ENCODE data around the gene OSBPL2. TPM values are rescaled to one million over a fixed set of nuclear protein-coding genes. Genes with fewer than 3 reads are reported as not detected.

OSBPL2 gene
- total RNA-seq, 1 donor: 36.7 TPM

GRCh38 chr20:62323980-62324906 lies 85.9 kb downstream of the OSBPL2 start:
- H3K4me3 ChIP-seq (ENCODE audit: low read depth, low read length): no peak overlapping the region
- no peak for TF ChIP-seq CTCF (IDR thresholded peaks at IDR 0.05; ENCODE audit: insufficient read depth, low read depth, low read length)
- no peak for DNase-seq (ENCODE audit: low read depth)

DNA sequence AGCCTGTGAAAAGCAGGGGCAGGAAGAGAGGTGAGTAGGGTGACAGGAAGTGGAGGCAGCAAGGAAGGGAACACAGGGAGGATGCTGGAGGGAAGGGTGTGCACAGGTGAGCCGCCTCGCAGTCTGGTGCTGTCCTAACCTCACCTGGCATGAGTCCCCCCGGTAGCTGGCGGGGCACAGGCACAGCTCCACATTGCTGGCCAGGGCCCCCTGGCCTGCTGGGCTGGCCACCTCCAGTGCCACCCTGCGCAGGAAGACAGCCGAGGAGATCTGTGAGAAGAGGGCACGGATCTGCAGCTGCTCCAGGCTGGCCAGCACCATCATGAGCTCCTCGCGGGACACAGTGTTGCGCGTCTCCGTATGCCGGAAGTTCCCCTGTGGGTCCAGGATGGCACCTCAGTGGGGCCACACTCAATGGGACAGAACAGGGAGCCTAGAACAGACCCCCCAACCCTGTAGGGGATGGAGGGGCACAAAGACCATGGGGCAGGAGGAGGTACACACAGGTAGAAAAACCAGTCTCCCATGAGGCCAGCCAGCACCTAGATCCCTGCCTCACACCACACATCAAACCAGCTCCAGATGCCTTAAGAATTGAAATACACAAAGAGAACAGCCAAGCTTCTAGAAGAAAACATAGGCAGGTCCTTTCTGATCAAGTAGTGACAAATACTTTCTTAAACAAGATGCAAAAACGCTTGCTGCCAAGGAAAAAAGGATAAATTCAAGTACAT lies 87.0 kb downstream of the OSBPL2 start:
- no peak overlapping the region for H3K4me3 ChIP-seq (ENCODE audit: low read depth, low read length)
- no peak for TF ChIP-seq CTCF (IDR thresholded peaks at IDR 0.05; ENCODE audit: insufficient read depth, low read depth, low read length)
- DNase-seq (ENCODE audit: low read depth): no peak

DNA sequence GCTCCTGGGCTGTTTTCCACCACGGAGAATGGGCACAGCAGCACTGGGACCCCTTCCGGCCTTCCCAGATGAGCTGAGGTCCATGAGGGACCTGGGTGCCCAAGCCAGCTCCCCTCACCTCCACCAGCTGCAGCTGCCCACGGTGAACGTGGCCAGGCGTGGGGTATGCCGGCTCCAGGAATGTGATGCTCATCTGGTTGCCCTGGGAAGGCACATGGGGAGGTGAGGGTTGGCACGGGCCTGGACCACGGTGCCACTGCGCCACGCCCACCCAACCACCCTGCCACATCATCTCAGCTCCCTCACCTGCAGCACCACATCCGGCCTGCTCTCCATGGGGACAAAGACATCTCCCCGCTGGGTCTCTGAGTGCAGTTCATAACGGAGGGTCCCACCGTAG lies 88.2 kb downstream of the OSBPL2 start:
- TF ChIP-seq CTCF (IDR thresholded peaks at IDR 0.05; ENCODE audit: insufficient read depth, low read depth, low read length): no peak
- no peak overlapping the region for H3K4me3 ChIP-seq (ENCODE audit: low read depth, low read length)
- DNase-seq (ENCODE audit: low read depth): no peak

GRCh38 chr20:62326959-62327725 lies 88.8 kb downstream of the OSBPL2 start:
- H3K4me3 ChIP-seq (ENCODE audit: low read depth, low read length): no peak overlapping the region
- no peak for TF ChIP-seq CTCF (IDR thresholded peaks at IDR 0.05; ENCODE audit: insufficient read depth, low read depth, low read length)
- DNase-seq (ENCODE audit: low read depth): no peak

- TF ChIP-seq CTCF (IDR thresholded peaks at IDR 0.05; ENCODE audit: insufficient read depth, low read depth, low read length): no peak
- no peak for DNase-seq (ENCODE audit: low read depth)
- H3K4me3 ChIP-seq (ENCODE audit: low read depth, low read length): no peak overlapping the region
Measured at GRCh38 chr20:62327726-62328495, 89.6 kb downstream of the OSBPL2 start.
